ENCODE data around the gene FLACC1.

Gene FLACC1

GRCh38 chr2:201275990-201276389, 81.2 kb downstream of the FLACC1 start:
- DNase-seq (ENCODE audit: low read depth) = no peak

DNA sequence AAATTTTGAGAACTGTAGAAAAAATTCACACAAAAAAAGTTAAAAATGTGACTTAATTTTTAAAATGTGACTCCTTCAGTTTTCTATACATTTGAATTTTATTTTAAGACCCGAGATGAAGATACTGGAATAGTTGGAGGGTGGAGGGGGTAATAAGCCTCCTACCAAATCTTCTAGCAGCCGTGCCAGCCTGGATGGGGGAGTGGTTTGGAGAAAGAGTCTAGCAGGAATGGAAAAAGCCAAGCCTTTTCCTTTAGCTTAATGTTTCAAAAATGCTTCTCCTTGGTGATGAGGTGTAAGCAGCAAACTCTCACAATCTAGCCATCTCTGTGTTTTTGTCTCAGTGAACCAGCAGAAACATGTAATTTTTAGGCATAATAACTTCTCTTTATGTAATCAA, 82.1 kb downstream of the FLACC1 start:
- no peak for DNase-seq (ENCODE audit: low read depth)

- DNase-seq (ENCODE audit: low read depth) = no peak
Measured at GRCh38 chr2:201273330-201273983, 83.7 kb downstream of the FLACC1 start.

DNA sequence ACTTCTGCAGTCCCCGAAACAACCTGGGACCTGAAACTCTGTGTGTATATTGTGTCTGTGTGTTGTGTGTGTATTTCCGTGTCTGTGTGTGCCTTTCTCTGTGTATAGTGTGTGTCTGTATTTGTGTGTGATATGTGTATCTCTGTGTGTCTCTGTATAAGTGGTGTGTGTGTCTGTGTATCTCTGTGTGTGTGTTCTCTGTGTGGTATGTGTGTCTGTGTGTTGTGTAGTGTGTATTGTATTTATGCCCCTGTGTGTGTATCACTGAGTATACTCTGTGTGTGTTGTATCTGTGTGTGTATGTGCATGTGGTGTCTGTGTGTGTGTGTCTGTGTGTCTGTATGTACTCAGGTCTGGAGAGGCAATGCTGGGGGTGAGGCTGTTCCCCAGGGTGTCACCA, 85.2 kb downstream of the FLACC1 start:
- no peak for DNase-seq (ENCODE audit: low read depth)

GRCh38 chr2:201270293-201271001, 86.7 kb downstream of the FLACC1 start:
- no peak for DNase-seq (ENCODE audit: low read depth)

- no peak for DNase-seq (ENCODE audit: low read depth)
Measured at GRCh38 chr2:201269764-201270163, 87.4 kb downstream of the FLACC1 start.

GRCh38 chr2:201267278-201268030, 89.7 kb downstream of the FLACC1 start:
- no peak for DNase-seq (ENCODE audit: low read depth)

DNA sequence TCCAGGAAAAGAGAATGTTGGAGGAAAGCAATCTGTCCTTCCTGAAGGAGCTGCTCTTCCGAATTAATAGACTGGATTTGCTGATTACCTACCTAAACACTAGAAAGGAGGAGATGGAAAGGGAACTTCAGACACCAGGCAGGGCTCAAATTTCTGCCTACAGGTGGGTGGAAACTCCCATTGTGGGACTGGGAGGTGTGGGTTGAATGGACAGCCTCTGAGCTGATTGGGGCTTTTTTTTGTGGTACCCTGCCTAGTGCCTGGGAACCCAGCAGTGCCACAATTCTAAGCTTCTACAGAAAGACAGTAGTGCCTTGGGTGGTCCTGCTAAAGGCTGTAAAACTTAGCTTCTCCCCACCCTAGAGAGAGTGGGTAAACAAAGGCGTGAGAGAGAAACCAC, 90.5 kb downstream of the FLACC1 start:
- DNase-seq (ENCODE audit: low read depth) = no peak

DNA sequence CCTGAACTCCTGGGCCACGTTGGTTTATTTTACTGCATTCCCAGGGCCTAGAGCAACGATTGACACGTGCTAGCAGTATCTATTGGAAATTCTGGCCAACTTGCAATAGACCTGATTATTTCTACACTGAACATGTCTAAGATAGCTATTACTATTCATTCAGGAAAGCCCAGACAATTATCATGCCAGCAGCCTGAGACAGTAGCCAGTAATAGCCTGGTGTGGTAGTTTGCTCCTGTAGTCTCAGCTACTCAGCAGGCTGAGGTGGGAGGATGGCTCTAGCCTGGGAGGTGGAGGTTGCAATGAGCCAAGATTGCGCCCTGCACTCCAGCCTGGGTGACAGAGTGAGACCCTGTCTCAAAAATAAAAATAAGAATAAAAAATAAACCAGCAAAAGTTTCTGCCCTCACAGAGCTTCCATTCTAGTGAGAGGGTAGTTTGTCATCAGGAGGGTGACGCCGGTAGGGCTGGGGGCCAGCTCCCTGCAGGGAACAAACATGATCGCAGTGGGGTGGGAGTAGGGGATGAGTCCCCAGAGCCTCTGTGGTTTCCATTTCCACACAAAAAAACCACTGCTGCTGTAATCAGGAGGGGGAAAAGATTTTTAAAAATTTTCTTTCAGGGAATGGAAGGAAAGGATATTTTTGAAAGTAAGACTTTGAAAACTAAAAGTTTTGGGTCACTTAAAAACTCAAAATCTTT, 92.5 kb downstream of the FLACC1 start:
- no peak for DNase-seq (ENCODE audit: low read depth)

DNA sequence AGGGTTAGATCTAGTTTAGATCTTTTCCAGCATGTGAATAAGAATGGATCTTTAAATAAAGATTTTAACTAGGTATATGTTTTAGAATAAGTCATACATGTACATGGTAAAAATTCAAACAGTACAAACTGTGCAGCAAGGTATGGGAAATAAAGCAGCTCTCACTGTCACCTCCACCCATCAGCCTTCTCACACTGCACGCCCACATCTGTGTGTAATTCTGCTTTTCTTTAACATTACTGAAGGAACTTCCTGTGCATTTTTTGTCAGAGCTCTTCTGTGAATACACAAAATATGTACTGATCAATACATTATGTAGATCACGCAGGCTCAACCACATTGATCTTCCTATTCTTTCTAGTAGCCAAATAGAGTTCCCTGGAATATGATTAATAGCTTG, 93.4 kb downstream of the FLACC1 start:
- DNase-seq (ENCODE audit: low read depth) = no peak

DNA sequence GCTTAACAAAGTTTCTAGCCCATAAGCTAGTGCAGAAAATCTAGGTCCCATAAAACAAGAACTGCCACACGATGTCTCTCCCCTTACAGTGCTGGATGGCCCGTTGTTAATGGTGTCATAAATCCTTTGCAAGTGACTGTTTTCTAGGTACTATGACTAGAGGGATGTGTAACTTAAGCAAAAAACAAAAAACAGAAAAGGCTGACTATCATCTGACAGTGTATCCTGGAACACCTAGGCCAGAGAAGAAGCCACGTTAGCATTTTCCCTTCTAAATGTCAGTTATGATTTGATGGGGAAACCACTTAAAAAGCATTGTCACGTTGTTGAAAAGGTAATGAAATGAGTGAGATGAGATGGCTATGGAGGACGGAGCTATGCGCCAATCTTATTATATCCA, 94.4 kb downstream of the FLACC1 start:
- no peak for DNase-seq (ENCODE audit: low read depth)

- DNase-seq (ENCODE audit: low read depth) = no peak
Measured at GRCh38 chr2:201261906-201262305, 95.2 kb downstream of the FLACC1 start.

- DNase-seq (ENCODE audit: low read depth) = no peak
Measured at GRCh38 chr2:201261471-201261870, 95.7 kb downstream of the FLACC1 start.

DNA sequence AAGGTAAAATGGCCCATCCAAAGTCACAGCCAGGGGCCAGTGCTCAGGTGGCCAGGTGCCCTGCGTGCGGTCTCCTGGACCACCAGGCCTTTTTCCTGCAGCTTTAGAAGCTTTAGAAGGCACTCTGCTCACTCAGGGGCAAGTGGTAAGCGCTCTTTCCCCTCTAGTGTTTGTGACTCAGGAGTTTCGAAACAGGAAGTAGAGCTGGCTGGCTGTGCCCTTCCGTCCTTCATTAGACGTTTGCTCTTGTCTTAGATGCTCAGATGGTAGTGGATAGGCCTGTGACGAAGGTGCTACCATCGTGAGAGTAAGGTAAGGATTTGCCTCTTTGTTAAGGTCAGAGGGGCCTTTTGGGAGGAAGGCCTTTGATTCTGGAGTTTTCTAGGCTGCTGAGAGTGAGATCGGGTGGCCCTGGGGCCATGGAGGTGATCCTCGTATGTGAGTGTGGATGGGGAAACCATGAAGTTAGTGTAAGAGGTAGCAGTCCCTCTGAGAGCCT, 96.8 kb downstream of the FLACC1 start, which contains the start of gene CASP8:
TSS of gene CASP8 (plus strand) at position 235 of the 499 bp plus-strand sequence. CDS start 5,951 bp downstream, outside the sequence.
- no peak for DNase-seq (ENCODE audit: low read depth)

DNA sequence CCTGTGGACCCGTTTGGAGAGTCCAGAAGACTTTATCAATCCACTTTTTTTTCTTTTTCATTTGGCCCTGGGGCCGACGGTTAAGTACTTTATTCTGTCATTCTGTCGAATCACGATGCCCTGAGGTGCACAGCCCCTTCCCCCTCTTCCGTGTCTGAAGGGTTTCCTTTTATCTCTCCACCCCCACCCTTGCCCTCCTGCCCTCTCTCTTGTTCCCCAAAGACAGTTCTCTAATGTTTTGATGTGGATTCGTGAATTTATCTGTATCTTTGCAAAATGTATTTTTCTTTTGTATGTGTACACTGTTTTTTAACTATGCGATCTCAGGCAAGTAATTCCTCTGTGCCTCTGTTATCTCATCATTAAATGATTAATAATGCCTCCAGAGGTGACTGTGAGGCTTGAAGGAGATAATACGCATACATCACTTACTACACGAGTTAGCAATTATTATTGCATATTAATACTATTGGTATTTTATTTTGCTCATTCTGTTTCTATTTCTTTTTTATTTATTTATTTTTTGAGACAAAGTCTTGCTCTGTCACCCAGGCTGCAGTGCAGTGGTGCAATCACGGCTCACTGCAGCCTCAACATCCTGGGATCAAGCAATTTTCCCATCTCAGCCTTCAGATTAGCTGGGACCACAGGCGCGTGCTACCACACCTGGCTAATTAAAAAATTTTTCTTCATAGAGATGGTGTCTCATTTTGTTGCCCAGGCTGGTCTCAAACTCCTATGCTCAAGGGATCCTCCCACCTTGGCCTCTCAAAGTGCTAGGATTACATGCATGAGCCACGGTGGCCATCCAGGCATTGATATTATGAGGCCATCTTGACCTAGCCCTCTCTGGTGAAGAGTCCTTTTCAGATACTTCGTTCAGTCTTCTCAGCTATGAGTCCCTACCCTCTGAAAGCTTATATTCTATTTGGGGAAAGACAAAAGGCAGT, 98.2 kb downstream of the FLACC1 start:
- DNase-seq (ENCODE audit: low read depth) = no peak

GRCh38 chr2:201257956-201258665, 99.0 kb downstream of the FLACC1 start:
- DNase-seq (ENCODE audit: low read depth) = no peak

DNA sequence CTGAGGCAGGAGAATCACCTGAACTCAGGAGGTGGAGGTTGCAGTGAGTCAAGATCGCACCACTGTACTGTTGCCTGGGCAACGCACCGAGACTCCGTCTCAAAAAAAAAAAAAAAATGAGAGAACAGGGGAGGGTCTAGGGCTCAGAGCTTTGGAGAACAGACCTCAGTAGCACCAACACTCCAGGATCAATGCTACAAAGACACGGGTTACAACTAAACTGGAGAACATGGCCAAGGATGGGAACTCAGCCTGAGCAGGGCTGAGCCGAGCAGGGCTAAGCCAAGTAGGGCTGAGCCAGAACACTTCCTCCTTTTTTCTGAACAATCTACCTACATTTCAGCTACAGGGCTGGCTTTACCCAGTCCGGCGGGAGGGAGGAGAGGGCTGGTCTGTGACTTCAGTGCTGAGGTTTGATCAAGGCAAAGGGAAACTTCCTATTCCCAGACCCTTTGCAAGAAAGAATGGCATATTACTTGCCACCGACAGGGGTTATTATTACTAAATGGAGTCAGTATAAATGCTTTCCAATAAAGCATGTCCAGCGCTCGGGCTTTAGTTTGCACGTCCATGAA, 99.7 kb downstream of the FLACC1 start:
- no peak for DNase-seq (ENCODE audit: low read depth)

- no peak for DNase-seq (ENCODE audit: low read depth)
Measured at GRCh38 chr2:201256082-201256481, 101.1 kb downstream of the FLACC1 start.

DNA sequence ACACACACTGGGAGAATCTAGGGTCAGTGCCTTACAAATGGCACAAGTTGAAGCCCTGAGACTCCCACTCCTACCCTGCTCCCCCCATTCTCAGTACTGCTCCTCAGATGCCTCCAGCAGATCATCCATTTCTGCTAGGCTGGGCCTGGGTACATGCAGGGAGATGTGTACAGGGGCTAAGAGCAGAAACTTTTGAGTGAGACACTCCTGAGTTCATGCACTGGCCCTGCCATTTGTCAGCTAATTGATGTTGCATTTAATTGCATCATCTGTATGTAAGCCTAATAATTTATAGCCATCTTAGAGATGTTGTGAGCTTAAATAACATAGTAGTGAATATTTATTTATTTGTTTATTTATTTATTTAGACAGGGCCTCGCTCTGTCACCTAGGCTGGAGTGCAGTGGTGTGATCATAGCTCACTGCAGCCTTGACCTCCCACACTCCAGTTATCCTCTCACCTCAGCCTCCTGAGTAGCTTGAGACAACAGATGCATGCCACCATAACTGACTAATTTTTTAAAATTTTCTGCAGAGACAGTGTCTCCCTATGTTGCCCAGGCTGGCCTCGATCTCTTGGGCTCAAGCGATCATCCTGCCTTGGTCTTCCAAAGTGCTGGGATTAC, 101.6 kb downstream of the FLACC1 start:
- no peak for DNase-seq (ENCODE audit: low read depth)

Data from stimulated activated CD8-positive, alpha-beta memory T cell treated with anti-CD3 and anti-CD28 coated beads, Interleukin-15, amount 100 ng/mL, for 24 hours (primary cell).